Umbilical cord (tissue), 2 donors: ENCODE measurements around the gene PPCS. TPM values are rescaled to one million over a fixed set of nuclear protein-coding genes. Genes with fewer than 3 reads are reported as not detected.
"Not testable (repeated sequence)": the region's sequence is repeated elsewhere in the genome, so short reads cannot be mapped to it uniquely, and the experiment has no call there.

ENCODE experiments used
- DNase-seq: peaks from one replicate; pipeline ENCODE4 v3.0.0-alpha.2; 2015; ENCODE audit warnings: low spot score
- total RNA-seq: library from RNA; depleted of rRNA; stranded (reverse); fragments of >200 nt; gene quantifications from one replicate; pipeline ENCODE4 v1.2.3, GENCODE V29; 2014; ENCODE audit warnings: low replicate concordance; ENCODE audit not compliant: insufficient read depth

The PPCS gene
- total RNA-seq, 1 donor from 2014 or later: 89.1 TPM

GRCh38 chr1:42453386-42453785 lies 3.0 kb upstream of the PPCS start:
- DNase-seq: no peak

- no peak for DNase-seq
These were observed 1.9 kb upstream of the PPCS start for GRCh38 chr1:42454403-42454802.

GRCh38 chr1:42456754-42457089 lies 379 bp downstream of the PPCS start:
- peak; percentile 68 for DNase-seq

GRCh38 chr1:42461196-42461595 lies 4.9 kb downstream of the PPCS start:
- no peak for DNase-seq

GRCh38 chr1:42462828-42463763 lies 6.8 kb downstream of the PPCS start, which contains the start of gene CCDC30:
TSS of gene CCDC30 (plus strand) at chr1:42463286. CDS start at chr1:42480552, 17,266 bp downstream.
- DNase-seq: peak; percentile 99

GRCh38 chr1:42463921-42464320 lies 7.6 kb downstream of the PPCS start:
- no peak for DNase-seq

- DNase-seq: no peak
These were observed 9.7 kb downstream of the PPCS start for GRCh38 chr1:42466030-42466429.

GRCh38 chr1:42469727-42470126 lies 13.4 kb downstream of the PPCS start:
- DNase-seq: no peak

- no peak for DNase-seq
These were observed 20.3 kb downstream of the PPCS start for GRCh38 chr1:42476605-42477004.

GRCh38 chr1:42477354-42477753 lies 21.0 kb downstream of the PPCS start:
- DNase-seq: not testable (repeated sequence)

- DNase-seq: no peak
These were observed 21.4 kb downstream of the PPCS start for GRCh38 chr1:42477775-42478174.

GRCh38 chr1:42479621-42480020 lies 23.3 kb downstream of the PPCS start:
- DNase-seq: no peak

GRCh38 chr1:42480921-42481320 lies 24.6 kb downstream of the PPCS start:
- DNase-seq: no peak

- no peak for DNase-seq
These were observed 26.4 kb downstream of the PPCS start for GRCh38 chr1:42482635-42483153.

GRCh38 chr1:42484382-42484781 lies 28.0 kb downstream of the PPCS start:
- DNase-seq: peak; percentile 47

GRCh38 chr1:42490237-42490636 lies 33.9 kb downstream of the PPCS start:
- DNase-seq: no peak

- not testable (repeated sequence) for DNase-seq
These were observed 45.7 kb downstream of the PPCS start for GRCh38 chr1:42502031-42502430.

GRCh38 chr1:42504535-42505128 lies 48.3 kb downstream of the PPCS start:
- DNase-seq: no peak

- no peak for DNase-seq
These were observed 50.2 kb downstream of the PPCS start for GRCh38 chr1:42506576-42506975.
